ENCODE measurements around the gene PPM1H. TPM values are rescaled to one million over a fixed set of nuclear protein-coding genes. Genes with fewer than 3 reads are reported as not detected.

Gene PPM1H
- total and polyA plus RNA-seq, 2 of the 8 experiments (the other 6 are each of a cell fraction or from before 2014, with no cell fraction given), result 16.4 to 36.1 TPM

DNA sequence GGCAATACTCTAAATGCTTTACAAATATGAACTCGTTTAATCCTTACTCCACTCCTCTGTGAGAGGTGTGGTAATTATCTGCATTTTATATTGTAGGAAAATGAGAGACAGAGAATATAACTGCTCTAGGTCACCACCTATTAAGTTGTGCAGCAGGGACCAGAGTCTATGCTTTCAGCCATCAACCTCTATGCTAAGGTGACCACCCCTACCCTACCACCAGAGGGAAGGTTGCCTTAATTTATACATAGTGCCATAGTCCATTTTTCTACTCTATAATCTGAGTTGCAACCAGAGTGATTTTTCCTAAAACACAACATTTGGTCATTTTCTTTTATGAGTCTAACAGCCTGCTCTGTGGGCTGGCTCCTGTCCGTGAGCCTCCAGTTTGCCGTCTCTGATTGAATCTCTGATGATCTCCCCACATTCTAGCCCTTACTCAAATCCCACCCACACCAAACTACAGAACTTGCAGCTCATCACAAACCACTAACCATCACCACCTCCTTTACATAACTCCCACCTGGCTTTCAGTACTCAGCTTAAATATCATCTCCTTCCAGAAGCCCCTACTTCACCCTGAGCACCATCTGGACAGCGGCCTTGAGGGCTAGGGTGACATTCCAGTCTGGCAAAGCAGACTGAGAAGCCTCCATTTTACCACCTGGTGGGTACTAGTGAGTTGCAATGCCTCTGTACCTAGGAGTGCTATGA lies 126.6 kb downstream of the PPM1H start:
- CTCF ChIA-PET (ENCODE audit: partially characterized antibody), result interaction anchor here (0.7 to 6.8 kb wide), 8 partner anchors 10 to 372 kb away, joined by 3 to 35 read pairs (median 6); no protein-coding TSS in a partner anchor
- H2BK12ac ChIP-seq (ENCODE audit: low read depth, low read length), result no peak overlapping the region
- no peak overlapping the region for H3K27ac ChIP-seq (ENCODE audit: low read depth, low read length)
- no peak overlapping the region for H2AFZ ChIP-seq (ENCODE audit: low read length)
- H4K91ac ChIP-seq (replicated peaks; ENCODE audit: insufficient read length, low read length), result no peak overlapping the region
- no peaks in the 10 kb centered on the region for H3K36me3 ChIP-seq (ENCODE audit: control insufficient read depth in 2 of 4, insufficient read depth in 4 of 4, low read length in 3 of 4)
- no peaks in the 10 kb centered on the region; the same call in 1 of the 2 replicates for H3K23me2 ChIP-seq (ENCODE audit: low read depth, low read length)
- H3K9me3 ChIP-seq (ENCODE audit: insufficient read depth in 2 of 2, low read depth in 1 of 2, low read length in 1 of 2), result no peaks in the 10 kb centered on the region
- no peaks in the 10 kb centered on the region for H3K27me3 ChIP-seq (replicated peaks in 1 of 4; ENCODE audit: control insufficient read depth in 3 of 4, extremely low read depth in 1 of 4, insufficient read depth in 3 of 4, low read length in 3 of 4)
- no peak overlapping the region for H3K4ac ChIP-seq (replicated peaks; ENCODE audit: insufficient read length, low read depth, low read length)
- H3K79me1 ChIP-seq (ENCODE audit: low read depth, low read length), result no peaks in the 10 kb centered on the region
- H3K79me2 ChIP-seq (ENCODE audit: control insufficient read depth in 1 of 2, insufficient read depth in 2 of 2, low read length in 2 of 2), result no peaks in the 10 kb centered on the region
- no peak overlapping the region for H3K4me3 ChIP-seq (ENCODE audit: extremely low read depth in 1 of 4, insufficient read depth in 2 of 4, low read depth in 3 of 4, low read length in 4 of 4)
- H4K8ac ChIP-seq (ENCODE audit: extremely low read depth, insufficient read depth, low read length), result no peak overlapping the region
- no peak overlapping the region for H3K18ac ChIP-seq (ENCODE audit: extremely low read depth, low read length)
- no peak overlapping the region for H3K23ac ChIP-seq (ENCODE audit: insufficient read length)
- no peak overlapping the region for H3K14ac ChIP-seq (ENCODE audit: insufficient read length)
- FAIRE-seq, result no peak
- peaks cover 0 to 2% of the 10 kb centered on the region in 2 experiments for H4K20me1 ChIP-seq (replicated peaks in 1 of 2; ENCODE audit: control insufficient read depth in 1 of 2, insufficient read depth in 2 of 2, low read length in 2 of 2)
- 92% methylated on average over 4 of the region's 4 CpGs; no CpG with 5 or more reads in 1 of the 2 experiments for WGBS, 2 experiments (ENCODE audit: extremely low coverage in 1 of 2, insufficient coverage in 1 of 2, insufficient read length in 1 of 2, insufficient replicate concordance in 2 of 2, low coverage in 1 of 2, low lambda C conversion rate in 2 of 2, missing lambda C conversion rate in 1 of 2)
- no peak overlapping the region for H3K56ac ChIP-seq (replicated peaks; ENCODE audit: insufficient read length, low read depth, low read length)
- H2BK15ac ChIP-seq (ENCODE audit: low read length), result no peak overlapping the region
- H3K9ac ChIP-seq (replicated peaks in 1 of 4; ENCODE audit: extremely low read depth in 1 of 4, low read depth in 3 of 4, low read length in 3 of 4), result no peak overlapping the region
- no peak overlapping the region for H2BK20ac ChIP-seq (ENCODE audit: low read length)
- no peak overlapping the region for H2BK5ac ChIP-seq (ENCODE audit: low read depth, low read length)
- no peak for DNase-seq (ENCODE audit: low read depth in 1 of 2, low spot score in 2 of 2)
- H3K4me2 ChIP-seq (ENCODE audit: insufficient read depth in 1 of 2, low read depth in 2 of 2, low read length in 2 of 2), result no peak overlapping the region
- no peaks in the 10 kb centered on the region for H3K4me1 ChIP-seq (replicated peaks in 1 of 4; ENCODE audit: control insufficient read depth in 3 of 4, insufficient read depth in 4 of 4, low read length in 3 of 4)
- no peak overlapping the region for H4K5ac ChIP-seq (ENCODE audit: insufficient read length, low read depth, low read length)
- H2AK5ac ChIP-seq (ENCODE audit: low read depth, low read length), result no peak overlapping the region
- POLR2A ChIA-PET (ENCODE audit: partially characterized antibody), result no interaction called here
- no peak overlapping the region for H2BK120ac ChIP-seq (replicated peaks; ENCODE audit: low read depth, low read length)
- TF ChIP-seq SUZ12 (IDR thresholded peaks at IDR 0.05; ENCODE audit: low read length) (no peak), SIX5 (IDR thresholded peaks at IDR 0.05; ENCODE audit: low read depth, low read length) (no peak), EZH2 (IDR thresholded peaks at IDR 0.05; ENCODE audit: low read depth, low read length, severe bottlenecking) (no peak), PHF8 (conservative IDR thresholded peaks at IDR 0.05; ENCODE audit: low read depth, low read length) (no peak), SP2 (IDR thresholded peaks at IDR 0.05; ENCODE audit: low read length) (no peak), KDM1A (IDR thresholded peaks at IDR 0.05; ENCODE audit: borderline replicate concordance, low read length) (no peak)
- TF ChIP-seq, protein P1, sequence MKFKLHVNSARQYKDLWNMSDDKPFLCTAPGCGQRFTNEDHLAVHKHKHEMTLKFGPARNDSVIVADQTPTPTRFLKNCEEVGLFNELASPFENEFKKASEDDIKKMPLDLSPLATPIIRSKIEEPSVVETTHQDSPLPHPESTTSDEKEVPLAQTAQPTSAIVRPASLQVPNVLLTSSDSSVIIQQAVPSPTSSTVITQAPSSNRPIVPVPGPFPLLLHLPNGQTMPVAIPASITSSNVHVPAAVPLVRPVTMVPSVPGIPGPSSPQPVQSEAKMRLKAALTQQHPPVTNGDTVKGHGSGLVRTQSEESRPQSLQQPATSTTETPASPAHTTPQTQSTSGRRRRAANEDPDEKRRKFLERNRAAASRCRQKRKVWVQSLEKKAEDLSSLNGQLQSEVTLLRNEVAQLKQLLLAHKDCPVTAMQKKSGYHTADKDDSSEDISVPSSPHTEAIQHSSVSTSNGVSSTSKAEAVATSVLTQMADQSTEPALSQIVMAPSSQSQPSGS (IDR thresholded peaks at IDR 0.05; ENCODE audit: low read length), result no peak
- TF ChIP-seq, protein P2, sequence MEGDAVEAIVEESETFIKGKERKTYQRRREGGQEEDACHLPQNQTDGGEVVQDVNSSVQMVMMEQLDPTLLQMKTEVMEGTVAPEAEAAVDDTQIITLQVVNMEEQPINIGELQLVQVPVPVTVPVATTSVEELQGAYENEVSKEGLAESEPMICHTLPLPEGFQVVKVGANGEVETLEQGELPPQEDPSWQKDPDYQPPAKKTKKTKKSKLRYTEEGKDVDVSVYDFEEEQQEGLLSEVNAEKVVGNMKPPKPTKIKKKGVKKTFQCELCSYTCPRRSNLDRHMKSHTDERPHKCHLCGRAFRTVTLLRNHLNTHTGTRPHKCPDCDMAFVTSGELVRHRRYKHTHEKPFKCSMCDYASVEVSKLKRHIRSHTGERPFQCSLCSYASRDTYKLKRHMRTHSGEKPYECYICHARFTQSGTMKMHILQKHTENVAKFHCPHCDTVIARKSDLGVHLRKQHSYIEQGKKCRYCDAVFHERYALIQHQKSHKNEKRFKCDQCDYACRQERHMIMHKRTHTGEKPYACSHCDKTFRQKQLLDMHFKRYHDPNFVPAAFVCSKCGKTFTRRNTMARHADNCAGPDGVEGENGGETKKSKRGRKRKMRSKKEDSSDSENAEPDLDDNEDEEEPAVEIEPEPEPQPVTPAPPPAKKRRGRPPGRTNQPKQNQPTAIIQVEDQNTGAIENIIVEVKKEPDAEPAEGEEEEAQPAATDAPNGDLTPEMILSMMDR (IDR thresholded peaks at IDR 0.05; ENCODE audit: control extremely low read depth in 1 of 3, insufficient read depth in 1 of 3, low read depth in 1 of 3, low read length in 3 of 3), result no peak
